ENCODE measurements around the gene MTERF4.

GRCh38 chr2:241112592-241112991 lies 10.5 kb upstream of the MTERF4 start:
- TF ChIP-seq CTCF (IDR thresholded peaks at IDR 0.05) (no peak), EP300 (IDR thresholded peaks at IDR 0.05) (no peak), POLR2A (IDR thresholded peaks at IDR 0.05) (no peak), POLR2AphosphoS5 (IDR thresholded peaks at IDR 0.05) (no peak)
